Esophagus (tissue), 2 donors: ENCODE data around the gene VPREB1. TPM values are rescaled to one million over a fixed set of nuclear protein-coding genes. Genes with fewer than 3 reads are reported as not detected.
"Not testable (repeated sequence)": the region's sequence is repeated elsewhere in the genome, so short reads cannot be mapped to it uniquely, and the experiment has no call there.

Experiments used
- H3K27ac ChIP-seq, 2 donors: one replicate each; pipeline ENCODE4 v1.5.1; 2013; ENCODE audit warnings: low read depth in 2 of 2, mild to moderate bottlenecking in 2 of 2, inconsistent platforms in 1 of 2, low read length in 1 of 2, moderate library complexity in 1 of 2
- H3K27me3 ChIP-seq, 2 donors: one replicate each; pipeline ENCODE4 v1.6.1; 2013; ENCODE audit warnings: low read length in 2 of 2, control low read depth in 1 of 2, mild to moderate bottlenecking in 1 of 2; ENCODE audit not compliant: insufficient read depth in 2 of 2, control insufficient read depth in 1 of 2
- H3K36me3 ChIP-seq, 2 donors: one replicate each; pipeline ENCODE4 v1.6.1; 2013; ENCODE audit warnings: low read length in 1 of 2; ENCODE audit not compliant: control insufficient read depth in 2 of 2, insufficient read depth in 2 of 2
- H3K4me1 ChIP-seq, 2 donors: one replicate each; pipeline ENCODE4 v1.6.1; 2013; ENCODE audit warnings: low read length in 1 of 2; ENCODE audit not compliant: control insufficient read depth in 2 of 2, insufficient read depth in 2 of 2
- H3K4me3 ChIP-seq, 2 donors: one replicate each; pipeline ENCODE4 v1.5.1; 2013; ENCODE audit warnings: low read length in 2 of 2, mild to moderate bottlenecking in 2 of 2, low read depth in 1 of 2, moderate library complexity in 1 of 2
- H3K9me3 ChIP-seq, 2 donors: one replicate each; pipeline ENCODE4 v1.6.1; 2013; ENCODE audit warnings: mild to moderate bottlenecking in 2 of 2, low read depth in 1 of 2, low read length in 1 of 2, moderate library complexity in 1 of 2; ENCODE audit not compliant: control insufficient read depth in 2 of 2, insufficient read depth in 1 of 2
- WGBS, 2 donors: extraction: QIAGEN DNeasy Blood & Tissue Kit; methylation state at CpG; one replicate each; pipeline ENCODE4 v1.1.7; 2013; 5-methylcytosine and 5-hydroxymethylcytosine counted together
- polyA plus RNA-seq, 2 donors: library from polyadenylated mRNA; stranded (reverse); fragments of 200-250 nt; gene quantifications; one replicate each; pipeline ENCODE4 v1.2.3, GENCODE V29; 2013
- donor health status: healthy with polysubstance abuse.
- donor health status: Bipolar disorder and iron deficiency.

The VPREB1 gene
- polyA plus RNA-seq, 2 donors = not detected

DNA sequence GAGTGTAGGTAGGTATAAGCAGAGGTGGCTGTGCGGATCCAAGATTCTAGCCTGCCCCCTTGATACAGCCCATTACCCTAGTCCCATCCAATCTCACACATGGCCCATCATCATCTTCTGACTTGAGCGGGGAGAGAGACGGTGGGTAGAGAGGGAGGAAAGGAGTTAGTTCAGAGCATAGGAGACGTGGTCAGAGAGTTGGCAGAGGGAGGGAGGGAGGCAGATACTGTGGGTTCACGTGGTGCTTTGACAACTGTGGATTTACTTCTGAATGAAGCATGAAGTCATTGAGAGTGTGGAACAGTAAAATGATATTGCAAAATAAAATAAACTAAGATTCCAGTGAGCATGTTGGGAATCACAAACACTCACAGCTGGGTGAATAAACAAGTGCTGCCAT, 31.4 kb upstream of the VPREB1 start:
- 38 to 45% methylated on average over 5 of the region's 5 CpGs for WGBS, 2 donors
- Histone ChIP-seq H3K4me1 (no peaks in the 10 kb centered on the region), H3K9me3 (peaks cover 0 to 2% of the 10 kb centered on the region in 2 donors), H3K27ac (no peak overlapping the region), H3K27me3 (peaks cover 0 to 5% of the 10 kb centered on the region in 2 donors), H3K4me3 (no peak overlapping the region), H3K36me3 (no peaks in the 10 kb centered on the region)

DNA sequence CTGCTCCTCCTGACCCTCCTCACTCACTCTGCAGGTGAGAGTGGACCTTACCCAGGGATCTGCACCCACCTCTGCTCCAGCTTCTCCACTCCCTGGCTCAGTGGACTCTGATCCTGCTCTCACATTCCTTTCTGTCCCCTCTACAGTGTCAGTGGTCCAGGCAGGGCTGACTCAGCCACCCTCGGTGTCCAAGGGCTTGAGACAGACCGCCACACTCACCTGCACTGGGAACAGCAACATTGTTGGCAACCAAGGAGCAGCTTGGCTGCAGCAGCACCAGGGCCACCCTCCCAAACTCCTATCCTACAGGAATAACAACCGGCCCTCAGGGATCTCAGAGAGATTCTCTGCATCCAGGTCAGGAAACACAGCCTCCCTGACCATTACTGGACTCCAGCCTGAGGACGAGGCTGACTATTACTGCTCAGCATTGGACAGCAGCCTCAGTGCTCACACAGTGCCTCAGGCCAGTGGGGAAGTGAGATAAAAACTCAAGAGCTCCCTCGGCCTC, 29.7 kb upstream of the VPREB1 start:
- no peak overlapping the region for H3K4me3 ChIP-seq
- peaks cover 0 to 2% of the 10 kb centered on the region in 2 donors for H3K9me3 ChIP-seq
- no peak overlapping the region for H3K27ac ChIP-seq
- H3K4me1 ChIP-seq = no peaks in the 10 kb centered on the region
- peaks cover 0 to 5% of the 10 kb centered on the region in 2 donors for H3K27me3 ChIP-seq
- H3K36me3 ChIP-seq = no peaks in the 10 kb centered on the region
- 66 to 76% methylated on average over 5 of the region's 5 CpGs for WGBS, 2 donors

DNA sequence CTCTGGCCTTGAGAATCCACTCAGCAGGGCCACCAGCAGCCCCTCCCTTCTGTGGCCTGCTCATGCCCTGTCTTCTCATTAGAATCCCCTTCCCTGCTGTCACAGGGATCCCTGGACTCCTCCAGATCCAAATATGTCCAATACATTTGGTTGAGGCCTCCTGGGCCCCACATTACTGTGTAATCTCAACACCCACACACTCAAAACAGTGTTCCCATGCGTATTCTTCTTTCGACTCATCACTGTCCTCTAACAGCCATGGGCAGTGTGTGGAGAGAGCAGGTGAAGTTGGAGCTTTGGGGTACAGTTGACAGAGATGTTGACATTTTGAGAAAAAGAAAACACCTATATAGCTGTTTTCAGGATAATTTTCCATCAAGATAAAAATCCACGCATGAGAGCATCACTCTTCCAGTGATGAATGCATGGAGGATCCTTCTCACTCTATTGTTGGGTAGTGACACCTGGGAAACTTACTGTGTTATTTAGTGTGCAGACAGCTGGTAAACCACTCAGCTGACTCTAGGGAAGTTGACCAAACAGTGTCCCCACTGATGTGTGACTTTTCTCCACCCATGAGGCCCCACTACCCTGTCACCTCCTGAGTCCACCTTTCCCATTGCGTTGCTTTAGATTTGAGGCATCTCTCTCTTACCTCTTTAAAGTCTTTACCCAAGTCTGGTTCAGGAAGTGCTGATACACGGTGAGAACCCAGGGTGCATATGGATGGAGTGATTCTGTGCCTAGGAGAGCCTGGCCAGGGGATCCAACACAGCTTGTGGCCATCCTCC, 28.7 kb upstream of the VPREB1 start:
- H3K27me3 ChIP-seq = peaks cover 0 to 5% of the 10 kb centered on the region in 2 donors
- H3K9me3 ChIP-seq = peaks cover 0 to 2% of the 10 kb centered on the region in 2 donors
- H3K36me3 ChIP-seq = no peaks in the 10 kb centered on the region
- no peak overlapping the region for H3K4me3 ChIP-seq
- WGBS, 2 donors = 57 to 74% methylated on average over 5 of the region's 5 CpGs
- H3K4me1 ChIP-seq = no peaks in the 10 kb centered on the region
- no peak overlapping the region for H3K27ac ChIP-seq

DNA sequence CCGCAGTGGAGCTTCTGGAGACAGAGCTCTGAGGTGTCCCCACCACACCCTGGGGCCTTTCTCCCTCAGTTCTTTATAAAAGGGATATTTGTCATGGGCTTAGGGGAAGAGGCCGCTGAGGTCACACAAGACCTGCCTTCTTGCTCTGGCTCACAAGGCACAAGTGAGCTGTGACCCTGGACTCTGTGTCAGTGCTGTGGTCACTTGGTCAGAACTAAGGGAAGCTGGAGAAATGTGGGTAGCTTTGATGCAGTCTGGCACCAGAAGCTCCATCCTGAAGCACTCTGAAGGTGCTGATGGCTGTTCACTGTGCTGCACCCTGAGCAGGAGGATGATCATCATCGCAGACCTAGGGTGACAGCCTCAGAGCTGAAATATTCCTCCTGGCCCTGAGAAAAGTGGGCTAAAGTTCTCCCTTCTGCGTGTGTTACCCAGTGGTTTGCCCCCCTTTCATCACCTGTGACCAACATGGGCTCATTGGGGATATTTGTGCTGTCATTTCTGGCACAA, 28.1 kb upstream of the VPREB1 start:
- Histone ChIP-seq H3K4me1 (no peaks in the 10 kb centered on the region), H3K36me3 (no peaks in the 10 kb centered on the region), H3K27me3 (peaks cover 0 to 5% of the 10 kb centered on the region in 2 donors), H3K4me3 (no peak overlapping the region), H3K9me3 (peaks cover 0 to 2% of the 10 kb centered on the region in 2 donors), H3K27ac (no peak overlapping the region)
- WGBS, 2 donors = 79 to 84% methylated on average over 4 of the region's 4 CpGs

DNA sequence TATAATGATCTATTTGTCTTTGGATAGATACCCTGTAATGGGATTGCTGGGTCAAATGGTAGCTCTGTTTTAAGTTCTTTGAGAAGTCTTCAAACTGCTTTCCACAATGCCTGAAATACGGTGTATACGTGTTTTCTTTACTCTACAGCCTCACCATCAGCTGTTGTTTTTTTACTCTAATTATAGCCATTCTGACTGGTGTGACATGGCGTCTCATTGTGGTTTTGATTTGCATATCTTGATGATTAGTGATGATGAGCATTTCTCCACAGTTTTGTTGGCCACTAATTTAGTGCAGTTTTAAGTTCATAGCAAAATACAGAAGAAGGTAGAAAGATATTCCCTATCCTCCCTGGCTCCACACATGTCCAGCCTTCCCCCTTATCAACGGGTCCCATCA, 26.3 kb upstream of the VPREB1 start:
- peaks cover 0 to 5% of the 10 kb centered on the region in 2 donors for H3K27me3 ChIP-seq
- WGBS, 2 donors = 17 to 21% methylated on average over 4 of the region's 4 CpGs
- H3K4me1 ChIP-seq = no peaks in the 10 kb centered on the region

DNA sequence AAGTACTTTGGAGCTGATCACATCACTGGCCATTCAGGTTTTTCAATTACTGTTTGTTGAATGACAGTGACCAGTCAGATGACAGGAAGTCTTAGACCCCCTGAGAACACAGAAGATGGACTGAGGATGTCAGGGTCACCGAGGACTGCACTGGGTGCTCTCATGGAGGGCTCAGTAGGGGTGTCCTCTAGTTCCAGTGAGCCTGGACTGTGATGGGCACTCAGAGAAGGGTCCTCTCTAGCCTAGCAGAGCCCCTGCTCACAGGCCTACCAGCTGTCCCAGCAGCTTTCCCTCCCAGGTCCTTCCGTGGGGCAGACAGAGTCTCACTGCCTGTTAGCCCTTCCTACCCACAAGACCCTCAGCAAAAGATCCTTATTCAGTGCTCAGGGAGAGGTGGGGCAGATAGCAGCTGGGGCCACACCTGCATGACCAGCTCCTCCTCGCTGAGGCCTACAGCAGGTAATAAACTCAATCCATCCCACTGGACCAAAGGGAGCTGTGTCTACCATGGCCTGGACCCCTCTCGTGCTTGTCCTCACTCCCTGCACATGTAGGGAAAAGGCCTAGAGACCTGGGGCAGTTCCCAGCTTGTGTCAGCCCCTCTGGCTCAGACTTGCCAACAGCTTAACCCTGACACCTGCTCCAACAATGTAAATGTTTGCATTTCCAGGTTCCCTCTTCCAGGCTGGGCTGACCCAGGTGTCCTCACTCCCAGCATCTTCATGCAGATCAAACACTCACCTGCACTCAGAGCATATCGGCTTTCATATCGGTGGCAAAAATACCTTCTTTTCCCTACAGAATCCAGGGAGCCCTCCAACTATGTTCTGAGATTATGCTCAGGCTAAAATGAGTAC, 25.2 kb upstream of the VPREB1 start:
- WGBS, 2 donors = 53 to 56% methylated on average over 6 of the region's 6 CpGs

More for the DNA sequence above, 26.3 kb upstream of the VPREB1 start:
- Histone ChIP-seq H3K4me3 (no peak overlapping the region), H3K36me3 (no peaks in the 10 kb centered on the region), H3K27ac (no peak overlapping the region), H3K9me3 (peaks cover 0 to 2% of the 10 kb centered on the region in 2 donors)

DNA sequence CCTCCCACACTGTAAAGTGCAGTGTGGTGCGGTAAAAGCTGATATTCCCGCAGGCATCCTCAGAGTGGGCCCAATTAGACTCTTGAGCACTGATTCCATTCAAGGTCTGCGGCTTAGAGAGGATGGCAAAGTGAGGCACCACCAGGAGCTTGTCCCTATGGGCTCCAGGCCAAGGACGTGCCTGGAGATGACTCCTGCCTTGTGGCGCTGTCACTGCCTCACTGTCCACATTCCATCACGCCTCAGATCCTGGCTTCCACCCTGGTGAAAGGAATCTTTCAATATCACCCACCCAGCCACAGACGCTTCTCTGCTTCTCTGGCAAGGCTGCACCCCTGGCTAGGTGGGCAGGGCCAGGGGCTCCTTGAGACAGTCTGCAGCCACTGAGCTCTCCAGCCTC, 23.5 kb upstream of the VPREB1 start:
- no CpG with 5 or more reads among the region's 7 CpGs for WGBS, 2 donors
- H3K36me3 ChIP-seq, H3K4me1 ChIP-seq, H3K27ac ChIP-seq, H3K4me3 ChIP-seq, H3K9me3 ChIP-seq, H3K27me3 ChIP-seq: not testable (repeated sequence)

More for the DNA sequence above, 25.2 kb upstream of the VPREB1 start:
- Histone ChIP-seq H3K36me3 (no peaks in the 10 kb centered on the region), H3K9me3 (peaks cover 0 to 2% of the 10 kb centered on the region in 2 donors), H3K4me3 (no peak overlapping the region), H3K4me1 (no peaks in the 10 kb centered on the region), H3K27me3 (peaks cover 0 to 5% of the 10 kb centered on the region in 2 donors), H3K27ac (no peak overlapping the region)

DNA sequence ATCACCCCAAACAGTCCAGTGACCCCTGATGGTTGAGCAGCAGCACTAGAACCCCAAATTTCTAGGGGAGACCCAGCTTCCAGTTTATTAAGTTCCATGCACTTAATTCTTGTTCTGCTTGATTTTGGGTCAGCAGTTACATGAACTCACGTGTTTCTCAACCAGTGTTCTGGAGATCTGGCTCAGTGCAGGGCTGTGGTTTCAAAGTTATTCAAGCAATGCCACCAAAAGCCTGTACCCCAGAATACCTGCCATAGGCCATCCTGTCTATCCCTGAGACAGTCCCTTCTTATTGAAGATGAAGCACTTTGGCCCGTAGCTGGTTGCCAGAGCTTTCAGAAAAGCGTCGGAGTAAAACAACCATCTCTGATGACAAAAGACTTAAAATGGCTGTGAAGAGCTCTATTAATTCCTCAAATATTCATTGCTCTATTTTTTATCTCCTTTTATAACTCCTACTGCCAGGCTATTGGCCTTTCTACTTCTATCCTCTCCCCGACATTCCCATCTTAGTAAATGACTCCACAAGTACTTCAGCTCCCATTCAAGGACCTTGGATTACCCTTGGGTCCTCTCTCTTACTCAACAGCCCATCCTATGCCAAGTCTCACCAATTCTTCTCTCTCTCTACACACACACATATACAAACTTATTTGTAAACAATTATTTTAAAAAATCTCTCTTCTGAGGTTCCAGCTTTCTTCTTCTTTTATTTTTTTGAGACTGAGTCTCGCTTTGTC, 18.0 kb upstream of the VPREB1 start:
- no peaks in the 10 kb centered on the region for H3K9me3 ChIP-seq
- H3K27ac ChIP-seq = no peak overlapping the region
- H3K27me3 ChIP-seq = no peaks in the 10 kb centered on the region
- WGBS, 2 donors = 84 to 87% methylated on average over 6 of the region's 6 CpGs
- H3K36me3 ChIP-seq = no peaks in the 10 kb centered on the region
- no peak overlapping the region for H3K4me3 ChIP-seq
- H3K4me1 ChIP-seq = no peaks in the 10 kb centered on the region

DNA sequence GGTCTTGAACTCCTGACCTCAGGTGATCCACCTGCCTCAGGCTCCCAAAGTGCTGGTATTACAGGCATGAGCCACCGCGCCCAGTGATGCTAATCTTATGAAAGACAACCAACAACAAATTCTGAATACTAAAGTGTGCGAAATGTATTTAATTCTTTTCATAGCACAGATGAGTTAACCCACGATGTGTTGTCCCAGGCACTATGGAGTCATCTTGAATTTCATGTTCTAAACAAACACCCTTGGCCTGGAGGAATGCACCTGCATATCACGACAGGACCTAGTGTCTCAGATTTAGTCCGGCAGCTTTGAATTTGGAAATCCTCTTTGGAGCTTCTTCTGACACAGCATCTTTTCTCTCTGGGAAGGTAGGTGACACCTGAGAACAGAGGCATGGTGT, 16.2 kb upstream of the VPREB1 start:
- Histone ChIP-seq H3K4me1 (no peaks in the 10 kb centered on the region), H3K9me3 (no peaks in the 10 kb centered on the region), H3K27ac (no peak overlapping the region), H3K4me3 (no peak overlapping the region), H3K36me3 (no peaks in the 10 kb centered on the region), H3K27me3 (no peaks in the 10 kb centered on the region)
- WGBS, 2 donors = 80 to 81% methylated on average over 6 of the region's 6 CpGs
